OCI-LY7 (cell line): ENCODE data around the gene RAPGEF6. TPM values are rescaled to one million over a fixed set of nuclear protein-coding genes. Genes with fewer than 3 reads are reported as not detected.
"Not testable (repeated sequence)": the region's sequence is repeated elsewhere in the genome, so short reads cannot be mapped to it uniquely, and the experiment has no call there.

ENCODE experiments used
- BruUV-seq: library from RNA; stranded (reverse); fragments of 400-500 nt; replicated peaks from 2 replicates; lab custom pipeline; 2021; lab: Mats Ljungman, UMichigan
- CTCF ChIA-PET: fragments of 300-600 bp; sonication (Branson Sonifier 250); formaldehyde crosslinking; loops from one replicate; lab custom pipeline; 2022; ENCODE audit warnings: antibody characterized with exemption; ENCODE audit not compliant: unreplicated experiment; lab: Charles Lee
- POLR2A ChIA-PET: fragments of 300-600 bp; sonication (Branson Sonifier 250); formaldehyde crosslinking; loops from one replicate; lab custom pipeline; 2022; ENCODE audit warnings: antibody characterized with exemption; lab: Charles Lee
- DNase-seq: peaks from one replicate; pipeline ENCODE4 v3.0.0-alpha.2; 2015; ENCODE audit warnings: low spot score
- H2AFZ ChIP-seq: fragments of 200-600 bp; sonication (generic), shearing (Covaris generic); 2 replicates; pipeline ENCODE4 v1.6.1; 2014; ENCODE audit warnings: mild to moderate bottlenecking, antibody characterized with exemption, low read length, moderate library complexity
- H3K27ac ChIP-seq: fragments of 200-600 bp; sonication (generic); 2 replicates; pipeline ENCODE4 v1.5.1; 2014; ENCODE audit warnings: mixed run types, low read depth, mild to moderate bottlenecking, moderate library complexity, low read length, inconsistent platforms; ENCODE audit not compliant: poor library complexity, severe bottlenecking
- H3K36me3 ChIP-seq: fragments of 200-600 bp; sonication (generic); 2 replicates; pipeline ENCODE4 v1.6.1; 2014; ENCODE audit warnings: mild to moderate bottlenecking, antibody characterized with exemption, low read length, moderate library complexity, mixed read lengths; ENCODE audit not compliant: insufficient read depth
- H3K4me1 ChIP-seq: fragments of 200-600 bp; sonication (generic); 2 replicates; pipeline ENCODE4 v1.5.1; 2014; ENCODE audit warnings: mild to moderate bottlenecking, low read length; ENCODE audit not compliant: insufficient read depth, poor library complexity, severe bottlenecking
- H3K4me2 ChIP-seq: fragments of 200-600 bp; sonication (generic); 2 replicates; pipeline ENCODE4 v1.6.1; 2014; ENCODE audit warnings: mild to moderate bottlenecking, low read length
- H3K4me3 ChIP-seq: fragments of 200-600 bp; sonication (generic); 2 replicates; pipeline ENCODE4 v1.5.1; 2014; ENCODE audit warnings: mild to moderate bottlenecking, low read depth, low read length; ENCODE audit not compliant: poor library complexity, severe bottlenecking
- H3K79me2 ChIP-seq: fragments of 200-600 bp; sonication (generic); 2 replicates; pipeline ENCODE4 v1.6.1; 2016; ENCODE audit warnings: low read depth, mild to moderate bottlenecking, low read length, moderate library complexity, mixed read lengths; ENCODE audit not compliant: insufficient read depth
- H3K9me2 ChIP-seq: fragments of 200-600 bp; sonication (generic); 2 replicates; pipeline ENCODE4 v1.6.1; 2016; ENCODE audit warnings: mild to moderate bottlenecking, low read length, mixed read lengths; ENCODE audit not compliant: insufficient read depth
- H3K9me3 ChIP-seq: fragments of 200-600 bp; sonication (generic); 2 replicates; pipeline ENCODE4 v1.6.1; 2014; ENCODE audit warnings: mild to moderate bottlenecking, mixed run types, low read length, mixed read lengths
- H4K20me1 ChIP-seq: fragments of 200-600 bp; sonication (generic); 2 replicates; pipeline ENCODE4 v1.6.1; 2014; ENCODE audit warnings: mild to moderate bottlenecking, antibody characterized with exemption, low read length, moderate library complexity, mixed read lengths; ENCODE audit not compliant: insufficient read depth
- CTCF ChIP-seq: fragments of 200-600 bp; sonication (generic); conservative IDR thresholded peaks from 2 replicates; pipeline ENCODE4 v1.5.1; 2014; ENCODE audit warnings: mild to moderate bottlenecking, antibody characterized with exemption, low read length, moderate library complexity, mixed read lengths
- EZH2phosphoT487 ChIP-seq: fragments of 200-600 bp; sonication (generic); IDR thresholded peaks from 2 replicates; pipeline ENCODE4 v1.6.1; 2018; ENCODE audit warnings: low read depth, borderline replicate concordance, mild to moderate bottlenecking, mixed run types, antibody characterized with exemption, low read length, moderate library complexity, mixed read lengths
- intact Hi-C: fragments of 100-400 bp; cut with micrococcal nuclease; formaldehyde crosslinking; loops from one replicate; pipeline ENCODE4 v1.10.0; 2022; ENCODE audit not compliant: unreplicated experiment
- total RNA-seq, 2 experiments: library from RNA; depleted of rRNA in 1 of 2; stranded (reverse); fragments of >200 nt in 1 of 2; shearing (Covaris generic) in 1 of 2; gene quantifications; 2 replicates each; pipeline ENCODE4 v1.2.3, GENCODE V29; 2014 to 2022

The RAPGEF6 gene
- total RNA-seq, 2 experiments from 2014 or later = 39.6 to 50.8 TPM

DNA sequence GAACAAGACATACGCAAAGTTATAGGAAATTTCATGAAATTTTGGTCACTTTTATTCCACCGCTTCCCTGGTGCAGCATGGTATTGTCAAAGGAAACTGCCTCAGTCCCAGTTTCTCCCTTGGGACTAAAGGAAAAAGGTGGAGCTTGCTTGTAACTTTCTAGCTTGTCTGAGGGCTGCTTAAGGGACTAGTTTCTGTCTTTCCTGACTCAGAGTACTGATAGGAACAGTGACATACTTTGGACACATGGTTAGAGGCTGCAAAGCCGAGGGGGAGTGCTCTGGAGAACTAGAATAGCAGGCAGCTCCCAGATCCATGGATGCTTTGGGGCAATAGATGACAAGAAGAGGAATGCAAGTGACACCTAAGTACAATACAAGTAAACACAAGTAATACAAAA lies 234.4 kb downstream of the RAPGEF6 start:
- TF ChIP-seq CTCF = no peak
- no peak for TF ChIP-seq EZH2phosphoT487
- CTCF ChIA-PET = no interaction called here
- H3K4me2 ChIP-seq = no peak overlapping the region
- no peaks in the 10 kb centered on the region for H3K79me2 ChIP-seq
- no peak overlapping the region for H3K4me3 ChIP-seq
- no peaks in the 10 kb centered on the region for H3K9me2 ChIP-seq
- H3K4me1 ChIP-seq = no peaks in the 10 kb centered on the region
- H2AFZ ChIP-seq = no peak overlapping the region
- no peak for DNase-seq
- POLR2A ChIA-PET = no interaction called here
- peaks cover 98% of the 10 kb centered on the region for H3K36me3 ChIP-seq
- H3K27ac ChIP-seq = no peak overlapping the region
- intact Hi-C loops = no loop called here
- H4K20me1 ChIP-seq = no peaks in the 10 kb centered on the region
- BruUV-seq = no TSS peak
- peaks cover 15% of the 10 kb centered on the region; the same call in 1 of the 2 replicates for H3K9me3 ChIP-seq

GRCh38 chr5:131399007-131399406 lies 236.0 kb downstream of the RAPGEF6 start:
- intact Hi-C loops, H4K20me1 ChIP-seq, POLR2A ChIA-PET, H3K4me2 ChIP-seq, H3K27ac ChIP-seq, H2AFZ ChIP-seq, BruUV-seq, DNase-seq, CTCF ChIA-PET, H3K4me3 ChIP-seq, H3K4me1 ChIP-seq, H3K79me2 ChIP-seq, H3K9me2 ChIP-seq: not testable (repeated sequence)
- Histone ChIP-seq H3K36me3 (peaks cover 99% of the 10 kb centered on the region), H3K9me3 (peaks cover 15% of the 10 kb centered on the region; the same call in 1 of the 2 replicates)

GRCh38 chr5:131396630-131397273 lies 238.3 kb downstream of the RAPGEF6 start:
- H3K79me2 ChIP-seq = no peaks in the 10 kb centered on the region
- H3K36me3 ChIP-seq = peaks cover 99% of the 10 kb centered on the region
- H4K20me1 ChIP-seq = no peaks in the 10 kb centered on the region
- no peak overlapping the region for H3K4me2 ChIP-seq
- POLR2A ChIA-PET = interaction anchor here (0.6 kb wide), 1 partner anchor 89 kb away, joined by 4 read pairs; no protein-coding TSS in a partner anchor
- CTCF ChIA-PET = no interaction called here
- H3K27ac ChIP-seq = no peak overlapping the region
- no peak overlapping the region for H3K4me3 ChIP-seq
- no TSS peak for BruUV-seq
- TF ChIP-seq CTCF (no peak), EZH2phosphoT487 (no peak)
- DNase-seq = no peak
- no peaks in the 10 kb centered on the region for H3K9me2 ChIP-seq
- H3K4me1 ChIP-seq = no peaks in the 10 kb centered on the region
- 0 out of 2 replicates have a peak, but pooled peaks cover under 1% of the 10 kb centered on the region for H3K9me3 ChIP-seq
- H2AFZ ChIP-seq = no peak overlapping the region
- intact Hi-C loops = no loop called here
